ENCODE results near the gene PRR5L.

- TF ChIP-seq CTCF (conservative IDR thresholded peaks at IDR 0.05; ENCODE audit: low read depth in 2 of 2): no peak
- no peak for TF ChIP-seq POLR2AphosphoS5 (IDR thresholded peaks at IDR 0.05; ENCODE audit: low read depth)
- no peak for TF ChIP-seq EZH2phosphoT487 (IDR thresholded peaks at IDR 0.05; ENCODE audit: unreplicated experiment)
- TF ChIP-seq CREB1 (CRISPR knock-in tag; IDR thresholded peaks at IDR 0.05; ENCODE audit: low read depth): no peak
- TF ChIP-seq REST (IDR thresholded peaks at IDR 0.05; ENCODE audit: unreplicated experiment): no peak
- no peak for TF ChIP-seq ETS1 (IDR thresholded peaks at IDR 0.05)
- no peak for TF ChIP-seq EZH2 (IDR thresholded peaks at IDR 0.05; ENCODE audit: low read depth, unreplicated experiment)
- no peak for TF ChIP-seq JUNB (IDR thresholded peaks at IDR 0.05; ENCODE audit: unreplicated experiment)
These were observed 37.4 kb downstream of the PRR5L start for GRCh38 chr11:36333468-36333867.

Measured in GM23338 (cell line).